ENCODE data around the gene CDK11B.

CDK11B gene

DNA sequence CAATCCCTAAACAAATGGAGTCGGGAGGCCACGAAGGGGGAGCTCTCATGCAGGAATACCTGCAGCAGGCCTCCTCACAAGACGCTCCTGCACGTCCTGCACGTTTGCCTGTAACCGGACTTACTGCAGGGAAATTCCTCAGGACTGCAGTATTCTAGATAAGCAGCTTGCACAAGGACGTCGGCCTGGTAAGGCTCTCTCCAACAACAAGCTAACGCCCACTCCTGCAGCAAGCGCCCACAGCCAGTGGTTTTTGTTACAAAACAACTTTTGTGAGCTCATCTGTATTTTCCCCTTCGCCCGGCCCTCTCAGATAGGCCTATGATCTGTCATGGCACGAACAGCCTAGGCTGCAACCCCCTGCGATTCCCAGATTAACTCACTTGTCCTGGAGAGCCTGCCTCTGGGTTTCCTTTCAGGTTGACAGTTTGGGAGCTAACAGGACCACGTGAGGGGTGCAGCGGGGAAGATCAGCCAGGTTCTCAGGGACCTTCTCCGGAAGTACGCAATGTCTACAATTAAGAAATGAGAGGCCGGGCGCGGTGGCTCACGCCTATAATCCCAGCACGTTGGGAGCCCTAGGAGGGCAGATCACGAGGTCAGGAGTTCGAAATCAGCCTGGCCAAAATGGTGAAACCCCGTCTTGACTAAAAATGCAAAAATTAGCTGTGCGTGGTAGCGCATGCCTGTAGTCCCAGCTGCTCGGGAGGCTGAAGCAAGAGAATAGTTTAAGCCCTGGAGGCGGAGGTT, 44.4 kb downstream of the CDK11B start:
- no peak for DNase-seq

DNA sequence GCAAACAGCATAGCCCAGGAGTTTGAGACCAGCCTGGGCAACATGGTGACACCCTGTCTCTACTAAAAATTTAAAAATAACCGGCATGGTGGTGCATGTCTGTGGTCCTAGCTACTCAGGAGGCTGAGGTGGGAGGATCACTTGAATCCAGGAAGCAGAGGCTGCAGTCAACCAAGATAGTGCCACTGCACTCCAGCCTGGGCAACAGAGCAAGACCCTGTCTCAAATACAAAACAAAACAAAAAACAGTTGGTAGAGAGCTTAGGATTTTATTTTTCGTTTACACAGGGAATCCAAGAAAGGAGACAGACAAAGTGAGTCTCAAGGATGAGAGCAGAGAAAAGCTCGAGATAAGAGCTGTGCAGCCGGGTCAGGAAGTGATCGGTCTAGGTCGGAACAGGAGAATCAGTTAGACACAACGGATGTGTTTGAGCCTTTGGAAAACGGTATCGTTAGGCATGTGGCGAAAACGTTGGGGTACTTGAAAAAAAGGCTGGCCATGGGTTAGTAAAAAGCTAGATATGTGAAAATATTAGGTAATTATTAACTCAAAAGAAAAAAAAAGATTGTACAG, 45.2 kb downstream of the CDK11B start:
- DNase-seq = no peak

DNA sequence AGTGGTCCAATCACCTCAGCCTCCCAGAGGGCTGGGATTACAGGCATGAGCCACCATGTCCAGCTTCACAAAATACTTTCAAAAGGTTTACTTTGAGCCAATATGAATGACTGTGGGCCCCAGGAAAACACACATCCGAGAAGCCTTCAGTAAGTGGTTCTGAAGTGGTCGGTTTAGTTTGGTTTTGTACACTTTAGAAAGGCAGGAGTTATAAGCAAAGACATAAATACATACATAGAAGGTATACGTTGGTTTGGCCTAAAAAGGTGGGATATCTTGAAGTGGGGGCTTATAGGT, 46.8 kb downstream of the CDK11B start:
- DNase-seq = no peak

DNA sequence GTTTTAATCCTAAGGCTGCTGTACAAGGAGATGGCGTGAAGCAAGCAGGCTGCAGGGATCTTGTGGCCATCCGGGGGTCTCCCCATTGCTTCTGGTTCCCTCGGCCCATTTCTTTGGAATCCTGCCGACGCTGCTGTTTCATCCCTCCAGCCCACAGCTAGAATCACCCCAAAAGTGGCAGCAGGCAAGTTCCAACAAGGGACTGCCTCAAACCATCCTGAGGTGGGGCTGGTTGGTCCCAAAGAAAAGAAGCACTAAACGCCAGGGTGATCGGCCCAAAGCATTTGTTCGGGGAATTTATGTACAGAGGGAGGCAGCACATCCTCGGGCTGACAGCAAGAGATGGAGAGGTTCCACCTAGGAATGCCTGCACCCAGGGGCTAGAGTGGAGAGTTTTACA, 48.0 kb downstream of the CDK11B start:
- DNase-seq = no peak

DNA sequence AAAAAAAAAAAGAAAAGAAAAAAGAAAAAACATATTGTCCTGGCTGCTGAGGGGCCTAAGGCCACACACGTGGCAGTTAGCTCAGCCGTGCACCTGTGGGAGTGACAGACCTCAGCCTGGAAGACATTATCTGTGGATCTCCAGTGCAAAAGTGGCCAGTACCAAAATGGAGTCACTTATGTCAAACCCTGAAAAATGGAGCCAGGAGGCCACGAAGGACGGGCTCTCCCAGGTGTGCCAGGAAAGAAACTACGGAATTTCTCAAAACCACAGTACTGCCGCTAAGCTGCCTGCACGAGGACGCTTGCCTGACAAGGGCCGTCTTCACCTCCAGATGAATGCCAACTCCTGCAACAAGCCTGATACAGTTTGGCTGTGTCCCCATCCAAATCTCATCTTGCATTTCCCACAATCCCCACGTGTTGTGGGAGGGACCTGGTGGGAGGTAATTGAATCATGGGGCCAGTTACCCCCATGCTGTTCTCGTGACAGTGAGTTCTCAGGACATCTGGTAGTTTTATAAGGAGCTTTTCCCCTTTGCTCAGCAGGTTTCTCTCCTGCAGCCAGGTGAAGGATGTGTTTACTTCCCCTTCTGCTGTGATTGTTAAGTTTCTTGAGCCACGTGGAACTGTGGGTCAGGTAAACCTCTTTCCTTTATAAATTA, 48.9 kb downstream of the CDK11B start:
- DNase-seq = no peak

DNA sequence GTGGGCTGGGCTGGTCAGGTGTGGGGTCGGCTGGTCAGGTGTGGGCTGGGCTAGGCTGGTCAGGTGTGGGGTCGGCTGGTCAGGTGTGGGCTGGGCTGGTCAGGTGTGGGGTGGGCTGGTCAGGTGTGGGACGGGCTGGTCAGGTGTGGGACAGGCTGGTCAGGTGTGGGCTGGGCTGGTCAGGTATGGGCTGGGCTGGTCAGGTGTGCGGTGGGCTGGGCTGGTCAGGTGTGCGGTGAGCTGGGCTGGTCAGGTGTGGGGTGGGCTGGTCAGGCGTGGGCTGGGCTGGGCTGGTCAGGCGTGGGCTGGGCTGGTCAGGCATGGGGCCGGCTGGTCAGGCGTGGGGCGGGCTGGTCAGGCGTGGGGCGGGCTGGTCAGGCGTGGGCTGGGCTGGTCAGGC, 52.6 kb downstream of the CDK11B start:
- DNase-seq = no peak

DNA sequence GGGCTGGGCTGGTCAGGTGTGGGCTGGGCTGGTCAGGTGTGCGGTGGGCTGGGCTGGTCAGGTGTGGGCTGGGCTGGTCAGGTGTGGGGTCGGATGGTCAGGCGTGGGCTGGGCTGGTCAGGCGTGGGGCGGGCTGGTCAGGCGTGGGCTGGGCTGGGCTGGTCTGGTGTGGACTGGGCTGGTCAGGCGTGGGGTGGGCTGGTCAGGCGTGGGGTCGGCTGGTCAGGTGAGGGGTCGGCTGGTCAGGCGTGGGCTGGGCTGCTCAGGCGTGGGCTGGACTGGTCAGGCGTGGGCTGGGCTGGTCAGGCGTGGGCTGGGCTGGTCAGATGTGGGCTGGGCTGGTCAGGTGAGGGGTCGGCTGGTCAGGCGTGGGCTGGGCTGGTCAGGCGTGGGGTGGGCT, 53.1 kb downstream of the CDK11B start:
- no peak for DNase-seq

DNA sequence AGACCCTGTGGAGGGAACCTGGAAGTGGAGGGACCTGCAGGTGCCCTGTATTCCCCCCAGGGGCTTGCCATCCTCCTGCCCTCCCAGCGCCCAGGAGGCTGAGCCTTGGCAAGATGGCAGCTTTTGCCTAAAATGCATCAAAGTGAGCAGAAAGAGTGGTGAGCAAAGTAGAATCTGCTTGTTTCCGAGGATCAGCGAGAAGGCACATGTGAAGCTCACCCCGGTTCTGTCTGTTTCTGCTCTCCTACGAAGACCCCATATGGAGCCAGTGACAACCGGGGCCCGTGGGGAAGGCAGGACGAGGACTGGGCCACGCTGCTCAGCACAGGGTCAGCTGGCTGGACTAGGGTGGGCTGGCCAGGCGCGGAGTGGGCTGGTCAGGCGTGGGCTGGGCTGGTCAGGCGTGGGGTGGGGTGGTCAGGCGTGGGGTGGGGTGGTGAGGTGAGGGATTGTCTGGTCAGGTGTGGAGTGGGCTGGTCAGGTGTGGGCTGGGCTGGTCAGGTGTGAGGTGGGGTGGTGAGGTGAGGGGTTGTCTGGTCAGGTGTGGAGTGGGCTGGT, 53.7 kb downstream of the CDK11B start:
- DNase-seq = no peak

DNA sequence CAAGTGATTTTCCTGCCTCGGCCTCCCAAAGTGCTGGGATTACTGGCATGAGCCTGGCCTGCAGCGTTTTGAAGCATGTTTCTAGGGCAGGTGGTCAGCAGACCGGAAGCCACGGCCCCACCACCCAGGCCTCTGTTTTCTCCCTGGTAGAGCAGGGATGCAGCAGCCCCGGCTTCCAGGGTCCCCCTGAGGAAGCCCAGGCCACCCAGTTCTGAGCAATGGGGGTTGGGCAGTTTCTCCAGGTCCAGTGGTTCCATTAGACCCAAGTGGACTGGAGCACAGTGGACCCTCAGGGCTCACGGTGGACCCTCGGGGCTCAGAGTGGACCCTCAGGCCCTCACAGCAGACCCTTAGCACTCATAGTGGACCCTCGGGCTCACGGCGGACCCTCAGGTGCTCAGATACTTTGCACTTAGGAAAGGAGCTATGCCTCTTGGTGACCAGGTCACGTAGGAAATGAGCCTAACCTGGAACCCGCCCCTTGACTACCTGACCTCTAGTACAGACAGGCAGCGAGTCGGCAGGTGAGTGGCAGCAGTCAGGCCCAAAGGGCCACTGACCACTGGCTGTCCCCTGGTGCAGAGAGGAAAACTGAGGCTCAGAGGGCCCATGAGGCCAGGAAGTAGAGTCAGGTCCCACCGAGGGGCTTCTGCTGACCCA, 54.3 kb downstream of the CDK11B start:
- no peak for DNase-seq

DNA sequence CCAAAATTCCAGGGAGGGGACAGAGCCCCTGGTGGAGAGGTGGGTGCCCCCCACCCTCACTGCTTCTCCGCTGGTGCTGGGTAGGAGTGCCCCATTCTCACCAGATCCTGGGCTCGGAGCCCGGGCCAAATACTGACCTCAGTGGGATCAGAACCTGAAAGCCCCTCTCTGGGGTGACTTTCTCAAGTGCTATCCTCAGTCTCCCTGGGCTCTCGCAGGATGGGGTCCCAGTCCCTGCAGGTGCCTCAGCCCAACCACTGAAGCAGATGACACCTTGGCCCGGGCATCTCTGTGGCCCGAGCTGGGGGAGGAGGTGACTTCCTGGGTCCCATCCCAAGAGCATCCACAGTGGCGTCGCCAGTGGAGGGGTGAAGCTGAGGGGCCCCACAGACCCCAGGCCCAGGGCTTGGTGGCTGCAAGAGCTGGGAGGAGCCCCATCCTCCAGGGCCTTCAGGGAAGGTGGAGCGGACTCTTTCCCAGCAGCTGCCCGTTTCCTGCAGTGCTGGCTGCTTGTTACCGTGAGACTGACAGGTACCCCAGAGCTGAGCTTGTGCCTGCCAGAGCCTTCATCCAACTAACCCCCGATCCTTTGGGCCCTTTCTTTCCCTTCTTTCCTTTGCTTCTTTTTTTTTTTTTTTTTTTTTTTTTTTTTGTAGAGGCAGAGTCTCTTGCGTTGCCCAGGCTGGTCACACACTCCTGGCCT, 55.0 kb downstream of the CDK11B start:
- no peak for DNase-seq

DNA sequence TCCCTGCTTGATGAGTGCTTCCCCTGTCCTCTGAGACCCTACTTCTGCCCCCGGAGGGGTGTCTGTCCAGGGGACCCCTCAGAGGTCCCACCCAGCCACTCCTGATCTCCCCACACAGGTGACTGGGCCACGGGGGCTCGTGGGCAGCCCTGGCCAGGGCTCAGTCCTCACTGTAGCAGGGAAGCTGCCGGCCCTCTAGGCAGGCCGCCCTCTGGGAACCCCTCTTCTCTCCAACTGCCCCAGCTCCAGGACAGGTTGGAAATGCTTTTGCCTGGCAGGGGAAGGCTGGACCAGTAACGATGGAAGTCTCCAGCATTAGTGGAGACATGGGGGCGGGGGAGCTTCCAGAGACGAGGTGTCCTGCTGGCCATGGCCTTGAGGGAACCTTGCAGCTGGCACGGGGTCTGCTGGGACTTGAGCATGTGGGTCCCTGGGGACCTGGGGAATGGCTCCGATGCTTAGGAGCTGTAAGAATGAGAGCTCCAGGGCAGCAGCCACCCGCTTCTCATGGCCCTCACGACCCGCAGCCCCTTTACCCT, 55.8 kb downstream of the CDK11B start:
- DNase-seq = no peak

DNA sequence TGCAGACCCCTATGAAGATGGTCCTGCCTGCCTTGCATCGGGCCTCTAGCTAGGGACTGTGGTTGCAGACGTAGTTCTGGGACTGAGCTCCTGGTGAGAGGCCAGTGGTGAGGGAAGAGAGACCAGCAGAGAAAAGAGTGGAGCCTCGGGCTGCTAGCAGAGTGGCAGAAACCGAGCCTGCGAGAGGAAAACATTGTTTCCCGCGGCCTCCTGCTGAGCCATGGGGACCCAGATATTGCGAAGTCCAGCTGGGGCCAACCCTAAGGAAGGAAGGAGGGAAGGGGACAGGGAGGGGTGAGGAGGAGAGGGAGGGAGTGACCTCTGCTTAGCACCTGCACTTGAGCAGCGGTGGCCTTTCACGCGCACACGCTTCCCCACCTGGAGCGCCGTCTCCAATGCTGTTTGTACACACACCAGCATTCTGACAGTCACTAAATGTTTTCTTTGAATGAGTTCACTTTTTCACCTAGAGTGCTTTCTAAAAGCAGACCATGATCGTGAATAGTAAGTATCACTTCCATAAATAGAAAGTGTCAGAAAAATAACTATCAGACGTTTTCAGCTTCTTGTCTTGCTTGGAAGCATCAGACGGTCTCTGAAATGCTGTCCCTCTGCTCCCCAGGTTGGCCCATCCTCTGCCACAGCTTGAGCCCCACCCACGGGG, 56.4 kb downstream of the CDK11B start:
- DNase-seq = no peak

DNA sequence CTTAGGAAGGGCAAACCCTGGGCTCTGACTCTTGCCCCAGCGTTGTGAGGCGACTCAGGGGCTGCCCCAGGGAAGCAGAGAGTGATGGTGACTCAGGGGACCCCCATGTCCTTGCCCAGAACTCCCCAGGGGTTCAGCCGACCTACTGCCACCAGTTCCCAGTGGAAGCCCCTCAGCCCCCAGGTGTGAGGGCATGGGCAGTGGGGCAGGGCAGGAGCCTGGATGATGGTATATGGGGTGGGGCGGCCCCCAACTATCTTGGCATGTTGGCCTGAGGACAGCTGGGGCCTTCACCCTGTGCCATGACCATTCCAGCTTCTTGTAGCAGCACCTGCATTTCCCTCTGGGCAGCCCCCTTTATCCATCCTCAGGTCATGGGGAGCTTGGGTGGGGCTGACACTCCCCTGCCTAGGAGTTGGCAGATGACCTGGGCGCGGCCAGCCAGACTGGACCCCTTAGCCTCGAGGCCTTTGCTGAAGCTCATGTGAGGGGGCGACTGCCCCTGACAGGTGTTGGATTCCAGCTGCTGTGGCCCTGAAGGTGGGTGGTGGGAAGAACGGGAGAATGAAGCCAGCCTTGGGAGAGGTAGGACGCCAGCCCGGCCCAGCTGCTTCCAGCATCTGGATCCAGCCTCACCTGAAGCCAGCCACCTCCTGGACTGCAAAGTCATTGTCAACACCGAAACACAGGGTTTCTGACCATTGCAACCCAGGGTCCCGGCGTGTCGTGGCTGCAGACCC, 57.1 kb downstream of the CDK11B start:
- no peak for DNase-seq

DNA sequence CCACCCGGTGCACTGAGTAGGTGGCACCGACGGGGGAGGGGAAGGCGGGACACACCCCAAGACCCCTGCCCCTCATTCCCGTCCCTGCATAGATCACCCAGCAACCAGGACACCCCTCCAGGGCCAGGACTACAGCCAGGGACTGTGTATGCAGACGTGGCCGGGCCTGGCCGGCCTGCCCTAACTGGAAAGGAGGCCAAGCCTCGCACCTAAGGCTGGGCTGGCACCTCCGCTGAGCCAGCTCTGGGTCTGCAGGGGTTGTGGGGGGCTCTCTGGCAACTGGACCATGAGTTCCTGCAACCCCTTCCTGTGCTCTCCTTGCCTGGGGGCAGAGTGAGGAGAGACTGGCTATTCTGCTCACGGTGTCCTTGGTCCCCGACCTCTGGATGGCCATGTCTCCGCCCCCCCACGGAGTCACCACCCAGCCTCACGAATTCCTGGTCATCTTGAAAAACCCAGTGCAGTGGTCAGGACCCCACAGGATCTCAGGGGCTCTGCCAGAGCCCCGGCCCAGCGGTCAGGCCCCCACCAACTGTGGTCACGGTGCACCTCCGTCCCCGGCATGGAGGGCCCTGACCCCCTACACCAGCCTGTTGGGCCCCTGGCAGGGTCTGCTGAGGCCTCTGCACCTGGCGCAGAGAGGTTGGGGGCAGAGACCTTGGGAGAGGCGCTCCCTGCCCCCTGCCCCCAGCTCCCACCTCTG, 57.8 kb downstream of the CDK11B start:
- DNase-seq = no peak

DNA sequence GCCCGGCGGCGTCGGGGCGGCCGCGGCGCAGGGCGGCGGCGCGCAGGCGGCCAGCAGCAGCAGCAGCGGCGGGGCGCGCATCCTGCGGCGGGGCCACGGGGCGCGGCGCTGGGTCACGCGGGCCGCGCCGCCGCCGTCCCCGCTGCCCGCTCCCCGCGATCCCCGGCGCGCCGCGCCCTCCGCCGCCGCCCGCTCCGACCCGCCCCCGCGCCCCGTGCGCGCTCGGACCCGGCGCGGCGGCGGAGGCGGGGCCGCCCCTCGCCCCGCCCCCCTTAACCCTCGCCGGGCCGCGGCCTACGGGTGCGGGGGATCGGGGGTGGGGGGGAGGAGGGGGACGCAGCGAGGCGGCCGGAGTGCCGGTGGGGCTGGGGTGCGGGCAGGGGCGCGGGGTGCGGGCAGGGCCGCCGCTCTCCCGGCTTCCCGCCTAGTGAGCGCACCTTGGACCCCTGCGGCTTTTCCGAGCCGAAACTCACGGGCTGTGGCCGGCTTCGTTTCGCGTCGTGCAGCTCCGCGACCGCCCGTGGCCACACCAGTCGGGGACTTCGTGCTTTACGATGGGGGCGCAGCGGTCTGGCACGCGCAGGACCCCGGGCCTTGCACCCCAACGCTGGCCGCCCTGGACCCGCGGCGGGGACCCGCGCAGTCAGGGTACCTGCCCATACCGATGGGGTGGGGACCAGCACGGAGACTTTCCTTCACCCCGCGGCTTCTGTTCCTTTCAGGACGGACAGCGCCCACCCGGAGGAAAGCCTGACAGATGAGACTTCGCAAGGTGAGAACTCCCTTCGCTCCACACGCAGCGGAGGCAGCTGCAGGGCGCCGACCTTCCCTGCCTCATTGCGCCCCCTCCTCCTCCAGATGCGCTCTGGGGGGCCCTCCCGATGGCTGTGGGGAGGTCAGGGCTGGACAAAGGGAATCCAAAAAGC, 58.6 kb downstream of the CDK11B start, which contains the start of gene FNDC10:
TSS of gene FNDC10 (minus strand) at position 201 of the 926 bp plus-strand sequence. CDS start at position 81, 120 bp downstream.
- no peak for DNase-seq

DNA sequence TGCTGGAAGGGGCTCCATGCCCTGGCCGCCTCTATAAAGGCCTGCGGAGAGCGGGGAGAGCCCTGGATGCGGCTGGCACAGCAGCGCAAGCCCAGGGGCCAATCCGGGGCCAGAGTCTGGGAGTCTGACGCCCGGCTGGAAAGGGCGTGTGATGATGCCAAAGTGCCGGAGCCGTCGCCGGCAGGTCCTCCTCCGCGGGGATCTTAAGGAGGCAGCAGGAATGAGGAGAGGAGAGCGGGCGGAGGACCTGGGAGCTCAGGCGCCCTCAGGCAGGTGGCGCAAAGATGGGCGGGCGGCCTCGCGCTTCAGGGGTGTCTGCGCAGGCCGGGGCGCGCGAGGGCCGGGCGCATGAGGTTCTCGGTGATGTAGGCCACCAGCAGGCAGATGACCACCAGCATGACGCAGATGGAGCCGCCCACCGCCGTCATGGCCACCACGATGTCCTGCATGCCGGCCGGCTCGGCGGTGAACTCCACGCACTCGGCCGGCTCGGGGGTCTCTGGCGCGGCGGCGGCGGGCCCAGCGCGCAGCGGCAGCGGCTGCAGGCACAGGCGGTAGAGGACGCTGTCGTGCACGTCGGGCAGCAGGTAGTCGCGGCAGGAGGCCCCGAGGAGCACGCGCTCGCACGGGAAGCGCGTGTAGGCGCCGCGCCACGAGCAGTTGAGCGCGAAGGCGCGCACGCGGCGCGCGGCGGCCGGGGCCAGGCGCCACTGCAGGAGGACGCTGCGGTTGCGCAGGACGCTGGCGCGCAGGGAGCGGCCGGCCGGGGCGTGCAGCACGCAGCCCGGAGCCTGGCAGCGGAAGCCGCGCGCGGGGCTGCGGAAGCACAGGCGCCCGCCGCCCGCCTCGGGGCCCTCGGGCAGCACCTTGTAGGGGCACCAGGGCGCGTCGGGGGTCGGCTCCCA, 59.5 kb downstream of the CDK11B start:
- no peak for DNase-seq

DNA sequence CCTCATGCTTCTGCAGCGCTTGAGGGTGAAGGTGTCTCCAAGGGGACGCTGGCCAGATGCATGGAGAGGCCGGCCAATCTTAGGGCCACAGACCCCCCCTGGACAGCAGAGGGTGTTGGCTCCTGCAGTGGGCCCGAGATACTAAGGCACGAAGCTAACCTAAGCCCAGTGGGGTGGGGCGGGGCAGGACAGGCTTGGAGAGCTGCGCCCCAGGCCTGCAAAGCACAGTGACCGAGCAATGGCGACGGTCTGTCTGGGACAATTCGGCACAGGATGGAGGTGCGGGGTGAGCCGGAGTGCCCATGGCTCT, 60.1 kb downstream of the CDK11B start:
- DNase-seq = no peak

DNA sequence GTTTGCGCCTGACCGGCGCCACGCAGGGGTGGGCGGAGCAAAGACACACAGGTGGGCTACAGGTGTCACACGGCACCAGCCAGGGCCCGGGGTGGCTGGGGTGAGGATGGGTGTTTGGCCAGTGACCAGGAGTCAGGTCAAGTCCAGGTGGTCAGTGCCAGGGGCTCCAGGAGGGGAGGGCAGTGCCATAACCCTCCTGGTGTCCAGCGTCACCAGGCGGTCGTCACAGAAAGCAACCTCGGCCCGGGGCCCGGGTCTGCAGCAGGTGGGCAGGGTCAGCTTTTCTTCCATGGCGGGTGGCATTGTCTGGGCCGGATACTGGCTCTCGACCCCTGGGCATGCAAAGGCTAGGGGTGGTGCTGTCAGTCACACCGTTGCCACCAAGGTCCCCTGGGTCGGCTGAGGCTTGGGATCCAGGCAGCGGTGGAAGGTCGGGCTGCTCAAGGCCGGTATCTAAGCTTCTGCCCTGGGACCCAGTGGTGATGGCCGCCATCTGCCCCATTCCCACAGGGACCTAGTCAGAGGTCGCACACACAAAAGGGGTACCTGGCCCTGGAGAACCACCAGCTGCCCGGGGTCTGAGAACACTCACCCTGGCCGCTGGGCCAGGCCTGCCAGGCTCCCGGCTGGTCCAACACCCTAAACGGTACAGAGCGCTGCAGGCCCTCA, 60.6 kb downstream of the CDK11B start:
- DNase-seq = no peak

Measured in activated gamma-delta T cell treated with Interleukin-2 at 50 U/mL for 16 hours (primary cell).